ENCODE results near the gene GH1.
"Not testable (repeated sequence)": the region's sequence is repeated elsewhere in the genome, so short reads cannot be mapped to it uniquely, and the experiment has no call there.

GH1 gene

GRCh38 chr17:63873577-63873976 lies 45.1 kb downstream of the GH1 start, which contains the start of gene CSH2:
Gene CSH2, minus strand, starts transcription at chr17:63873677. Its CDS starts 63 bp downstream, at chr17:63873614.
- not testable (repeated sequence) for H3F3A ChIP-seq (ENCODE audit: insufficient read depth, low read length); H2AFZ ChIP-seq (ENCODE audit: low read length); H3K9ac ChIP-seq (ENCODE audit: low read length); H3K4me2 ChIP-seq (ENCODE audit: low read length); H4K20me1 ChIP-seq (ENCODE audit: insufficient read depth, low read length); H3K4me1 ChIP-seq (ENCODE audit: insufficient read depth, low read length, severe bottlenecking); H3K79me2 ChIP-seq (ENCODE audit: insufficient read depth, low read length); H3K36me3 ChIP-seq (ENCODE audit: insufficient read depth, low read length); H3K27me3 ChIP-seq (ENCODE audit: insufficient read depth, low read length); H3K27ac ChIP-seq (ENCODE audit: low read depth, low read length, poor library complexity, severe bottlenecking); H3K9me2 ChIP-seq (ENCODE audit: low read depth, low read length); H3K4me3 ChIP-seq (ENCODE audit: low read depth, low read length, poor library complexity, severe bottlenecking); H3K9me3 ChIP-seq (ENCODE audit: low read length)

GRCh38 chr17:63871646-63872365 lies 46.8 kb downstream of the GH1 start:
- not testable (repeated sequence) for H3K79me2 ChIP-seq (ENCODE audit: insufficient read depth, low read length); H3K9ac ChIP-seq (ENCODE audit: low read length); H4K20me1 ChIP-seq (ENCODE audit: insufficient read depth, low read length); H3K36me3 ChIP-seq (ENCODE audit: insufficient read depth, low read length); H2AFZ ChIP-seq (ENCODE audit: low read length); H3K27me3 ChIP-seq (ENCODE audit: insufficient read depth, low read length); H3K4me1 ChIP-seq (ENCODE audit: insufficient read depth, low read length, severe bottlenecking); H3K4me2 ChIP-seq (ENCODE audit: low read length); H3K4me3 ChIP-seq (ENCODE audit: low read depth, low read length, poor library complexity, severe bottlenecking); H3F3A ChIP-seq (ENCODE audit: insufficient read depth, low read length); H3K27ac ChIP-seq (ENCODE audit: low read depth, low read length, poor library complexity, severe bottlenecking); H3K9me3 ChIP-seq (ENCODE audit: low read length); H3K9me2 ChIP-seq (ENCODE audit: low read depth, low read length)

- not testable (repeated sequence) for H3K79me2 ChIP-seq (ENCODE audit: insufficient read depth, low read length); H3K4me1 ChIP-seq (ENCODE audit: insufficient read depth, low read length, severe bottlenecking); H3K27me3 ChIP-seq (ENCODE audit: insufficient read depth, low read length); H3K9ac ChIP-seq (ENCODE audit: low read length); H3K4me2 ChIP-seq (ENCODE audit: low read length); H3K4me3 ChIP-seq (ENCODE audit: low read depth, low read length, poor library complexity, severe bottlenecking); H3F3A ChIP-seq (ENCODE audit: insufficient read depth, low read length); H2AFZ ChIP-seq (ENCODE audit: low read length); H4K20me1 ChIP-seq (ENCODE audit: insufficient read depth, low read length); H3K9me2 ChIP-seq (ENCODE audit: low read depth, low read length); H3K9me3 ChIP-seq (ENCODE audit: low read length); H3K36me3 ChIP-seq (ENCODE audit: insufficient read depth, low read length); H3K27ac ChIP-seq (ENCODE audit: low read depth, low read length, poor library complexity, severe bottlenecking)
Observed at GRCh38 chr17:63870292-63870665, 48.4 kb downstream of the GH1 start.

- H3K9ac ChIP-seq (ENCODE audit: low read length); H3K27me3 ChIP-seq (ENCODE audit: insufficient read depth, low read length); H3K36me3 ChIP-seq (ENCODE audit: insufficient read depth, low read length); H4K20me1 ChIP-seq (ENCODE audit: insufficient read depth, low read length); H3K4me2 ChIP-seq (ENCODE audit: low read length); H3K4me1 ChIP-seq (ENCODE audit: insufficient read depth, low read length, severe bottlenecking); H3K4me3 ChIP-seq (ENCODE audit: low read depth, low read length, poor library complexity, severe bottlenecking); H3K9me3 ChIP-seq (ENCODE audit: low read length); H3F3A ChIP-seq (ENCODE audit: insufficient read depth, low read length); H3K79me2 ChIP-seq (ENCODE audit: insufficient read depth, low read length); H2AFZ ChIP-seq (ENCODE audit: low read length); H3K9me2 ChIP-seq (ENCODE audit: low read depth, low read length); H3K27ac ChIP-seq (ENCODE audit: low read depth, low read length, poor library complexity, severe bottlenecking): not testable (repeated sequence)
- peak; percentile 46 for TF ChIP-seq CTCF (IDR thresholded peaks at IDR 0.05; ENCODE audit: low read length)
Observed at GRCh38 chr17:63869491-63870291, 48.9 kb downstream of the GH1 start.

Data from OCI-LY1 (cell line).